RWPE1 (cell line): ENCODE measurements around the gene SLIT1.

Experiments used
- CTCF ChIA-PET: fragments of 350-600 bp; sonication (Branson Sonifier 250); formaldehyde crosslinking; extraction: SDS; loops from one replicate; lab custom pipeline; 2021; lab: Yijun Ruan, JAX
- POLR2A ChIA-PET: fragments of 400-600 bp; formaldehyde crosslinking; extraction: SDS; loops from one replicate; lab custom pipeline; 2020; ENCODE audit warnings: antibody characterized with exemption; ENCODE audit not compliant: low non-redundant PET; lab: Yijun Ruan, JAX
- DNase-seq: peaks from one replicate; pipeline ENCODE4 v3.0.0; 2012; ENCODE audit warnings: low spot score
- H3K27ac ChIP-seq: fragments of 450-650 bp; 2 replicates; pipeline ENCODE4 v1.5.1; 2017
- CTCF ChIP-seq: fragments of 450-650 bp; conservative IDR thresholded peaks from 2 replicates; pipeline ENCODE4 v1.5.1; 2017; ENCODE audit warnings: low read depth, mild to moderate bottlenecking

The SLIT1 gene

GRCh38 chr10:97007417-97007816 is 178.3 kb downstream of the SLIT1 start:
- no peak overlapping the region for H3K27ac ChIP-seq
- POLR2A ChIA-PET = no interaction called here
- TF ChIP-seq CTCF = no peak
- CTCF ChIA-PET = interaction anchor here (0.6 kb wide), 1 partner anchor 30 kb away, joined by 3 read pairs; no protein-coding TSS in a partner anchor
- DNase-seq = no peak

GRCh38 chr10:97006364-97006763 is 179.4 kb downstream of the SLIT1 start:
- POLR2A ChIA-PET = no interaction called here
- DNase-seq = no peak
- CTCF ChIA-PET = no interaction called here
- no peak overlapping the region for H3K27ac ChIP-seq
- no peak for TF ChIP-seq CTCF

- no peak overlapping the region for H3K27ac ChIP-seq
- TF ChIP-seq CTCF = no peak
- POLR2A ChIA-PET = no interaction called here
- no peak for DNase-seq
- CTCF ChIA-PET = interaction anchor here (1.0 kb wide), 1 partner anchor 47 kb away, joined by 3 read pairs; no protein-coding TSS in a partner anchor
These were observed 180.4 kb downstream of the SLIT1 start for GRCh38 chr10:97005349-97005748.

- POLR2A ChIA-PET = interaction anchor here (0.5 kb wide), 1 partner anchor 19 kb away, joined by 3 read pairs; no protein-coding TSS in a partner anchor
- no peak for DNase-seq
- CTCF ChIA-PET = interaction anchor here (0.6 to 1.4 kb wide), 3 partner anchors 10 to 618 kb away, joined by 3 to 4 read pairs (median 3); no protein-coding TSS in a partner anchor
- H3K27ac ChIP-seq = no peak overlapping the region
- TF ChIP-seq CTCF = no peak
These were observed 181.2 kb downstream of the SLIT1 start for GRCh38 chr10:97004591-97004990.

GRCh38 chr10:97003804-97004201 is 182.0 kb downstream of the SLIT1 start:
- CTCF ChIA-PET = interaction anchor here (0.6 to 1.4 kb wide), 3 partner anchors 9 to 108 kb away, joined by 3 to 4 read pairs (median 3); no protein-coding TSS in a partner anchor
- DNase-seq = no peak
- H3K27ac ChIP-seq = no peak overlapping the region
- no peak for TF ChIP-seq CTCF
- POLR2A ChIA-PET = no interaction called here

- DNase-seq = no peak
- ChIA-PET POLR2A (no interaction called here), CTCF (interaction anchor here (0.7 to 1.4 kb wide), 2 partner anchors 9 to 30 kb away, joined by 3 read pairs; no protein-coding TSS in a partner anchor)
- no peak overlapping the region for H3K27ac ChIP-seq
- no peak for TF ChIP-seq CTCF
These were observed 182.5 kb downstream of the SLIT1 start for GRCh38 chr10:97003151-97003803.
